ENCODE results near the gene MTERF4.

Gene MTERF4

GRCh38 chr2:241048149-241048948, 53.7 kb downstream of the MTERF4 start:
- no peak for FAIRE-seq

GRCh38 chr2:241047253-241048010, 54.7 kb downstream of the MTERF4 start:
- FAIRE-seq: no peak

Measured in islet of Langerhans (tissue), 1 donor.